Activated T-cell treated with anti-CD3 and anti-CD28 coated beads, Interleukin-2, amount 50 U/mL, for 24 hours (primary cell): Measurements from ENCODE around the gene TTC14.
"Not testable (repeated sequence)": the region's sequence is repeated elsewhere in the genome, so short reads cannot be mapped to it uniquely, and the experiment has no call there.

Experiments
- DNase-seq: peaks from one replicate; pipeline ENCODE4 v3.0.0-alpha.2; 2020
- H3K27ac Mint-ChIP-seq: 2 replicates; pipeline ENCODE4 v1.8.0; 2020; ENCODE audit warnings: mild to moderate bottlenecking, mixed read lengths
- H3K27me3 Mint-ChIP-seq: 2 replicates; pipeline ENCODE4 v1.8.0; 2020; ENCODE audit warnings: mixed read lengths
- H3K36me3 Mint-ChIP-seq: 2 replicates; pipeline ENCODE4 v1.8.0; 2020; ENCODE audit warnings: low read depth, mixed read lengths
- H3K4me1 Mint-ChIP-seq: 2 replicates; pipeline ENCODE4 v1.8.0; 2020; ENCODE audit warnings: low read depth, mixed read lengths
- H3K4me3 Mint-ChIP-seq: 2 replicates; pipeline ENCODE4 v1.8.0; 2020; ENCODE audit warnings: mild to moderate bottlenecking, moderate library complexity, mixed read lengths
- H3K9me3 Mint-ChIP-seq: 2 replicates; pipeline ENCODE4 v1.8.0; 2020; ENCODE audit warnings: mixed read lengths

The TTC14 gene, protein sequence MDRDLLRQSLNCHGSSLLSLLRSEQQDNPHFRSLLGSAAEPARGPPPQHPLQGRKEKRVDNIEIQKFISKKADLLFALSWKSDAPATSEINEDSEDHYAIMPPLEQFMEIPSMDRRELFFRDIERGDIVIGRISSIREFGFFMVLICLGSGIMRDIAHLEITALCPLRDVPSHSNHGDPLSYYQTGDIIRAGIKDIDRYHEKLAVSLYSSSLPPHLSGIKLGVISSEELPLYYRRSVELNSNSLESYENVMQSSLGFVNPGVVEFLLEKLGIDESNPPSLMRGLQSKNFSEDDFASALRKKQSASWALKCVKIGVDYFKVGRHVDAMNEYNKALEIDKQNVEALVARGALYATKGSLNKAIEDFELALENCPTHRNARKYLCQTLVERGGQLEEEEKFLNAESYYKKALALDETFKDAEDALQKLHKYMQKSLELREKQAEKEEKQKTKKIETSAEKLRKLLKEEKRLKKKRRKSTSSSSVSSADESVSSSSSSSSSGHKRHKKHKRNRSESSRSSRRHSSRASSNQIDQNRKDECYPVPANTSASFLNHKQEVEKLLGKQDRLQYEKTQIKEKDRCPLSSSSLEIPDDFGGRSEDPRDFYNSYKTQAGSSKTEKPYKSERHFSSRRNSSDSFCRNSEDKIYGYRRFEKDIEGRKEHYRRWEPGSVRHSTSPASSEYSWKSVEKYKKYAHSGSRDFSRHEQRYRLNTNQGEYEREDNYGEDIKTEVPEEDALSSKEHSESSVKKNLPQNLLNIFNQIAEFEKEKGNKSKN

GRCh38 chr3:180601688-180602666 is at the start of gene TTC14:
Gene TTC14 (plus strand): TSS chr3:180602163. CDS start chr3:180602262, 99 bp downstream.
- peak; percentile 95 for DNase-seq
- Mint-ChIP-seq H3K4me1 (peaks cover 40% of the 10 kb centered on the region), H3K9me3 (peaks cover 8% of the 10 kb centered on the region), H3K4me3 (peak within 1 kb of the TSS; percentile 92), H3K27me3 (peaks cover 20% of the 10 kb centered on the region), H3K36me3 (peaks cover 55% of the 10 kb centered on the region), H3K27ac (peak within 1 kb of the TSS; percentile 97)

GRCh38 chr3:180563406-180563805 is 38.6 kb upstream of the TTC14 start:
- Mint-ChIP-seq H3K27ac (no peak overlapping the region), H3K4me1 (no peaks in the 10 kb centered on the region), H3K27me3 (peaks cover 21% of the 10 kb centered on the region), H3K4me3 (no peak overlapping the region), H3K36me3 (no peaks in the 10 kb centered on the region), H3K9me3 (peaks cover 6% of the 10 kb centered on the region)
- no peak for DNase-seq

DNA sequence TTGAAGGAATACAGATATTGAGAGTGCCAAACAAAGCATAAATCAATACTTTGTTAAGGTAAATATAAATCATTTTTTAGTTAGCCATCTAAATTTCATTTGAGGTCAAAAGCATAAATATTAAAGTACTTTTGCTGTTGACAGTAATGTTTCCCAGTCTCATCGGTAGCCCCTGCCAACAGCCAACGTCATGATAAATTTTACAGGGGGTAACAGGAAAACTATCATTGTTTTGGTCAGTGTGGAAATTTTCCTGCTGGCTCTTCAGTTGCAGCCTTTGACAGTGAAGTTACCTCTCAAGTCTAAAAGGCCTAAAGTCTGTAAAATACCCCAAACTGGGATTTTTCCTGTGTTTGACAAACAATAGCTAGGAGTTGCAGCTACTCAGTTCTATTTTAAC is 37.3 kb upstream of the TTC14 start:
- H3K36me3 Mint-ChIP-seq: no peaks in the 10 kb centered on the region
- no peaks in the 10 kb centered on the region for H3K4me1 Mint-ChIP-seq
- peaks cover under 1% of the 10 kb centered on the region for H3K9me3 Mint-ChIP-seq
- no peak for DNase-seq
- H3K4me3 Mint-ChIP-seq: no peak overlapping the region
- H3K27ac Mint-ChIP-seq: no peak overlapping the region
- H3K27me3 Mint-ChIP-seq: peaks cover 20% of the 10 kb centered on the region

- no peaks in the 10 kb centered on the region for H3K36me3 Mint-ChIP-seq
- no peaks in the 10 kb centered on the region for H3K4me1 Mint-ChIP-seq
- H3K27ac Mint-ChIP-seq: no peak overlapping the region
- DNase-seq: no peak
- H3K4me3 Mint-ChIP-seq: no peak overlapping the region
- no peaks in the 10 kb centered on the region for H3K9me3 Mint-ChIP-seq
- peaks cover 22% of the 10 kb centered on the region for H3K27me3 Mint-ChIP-seq
Measured at GRCh38 chr3:180570238-180570637, 31.7 kb upstream of the TTC14 start.

DNA sequence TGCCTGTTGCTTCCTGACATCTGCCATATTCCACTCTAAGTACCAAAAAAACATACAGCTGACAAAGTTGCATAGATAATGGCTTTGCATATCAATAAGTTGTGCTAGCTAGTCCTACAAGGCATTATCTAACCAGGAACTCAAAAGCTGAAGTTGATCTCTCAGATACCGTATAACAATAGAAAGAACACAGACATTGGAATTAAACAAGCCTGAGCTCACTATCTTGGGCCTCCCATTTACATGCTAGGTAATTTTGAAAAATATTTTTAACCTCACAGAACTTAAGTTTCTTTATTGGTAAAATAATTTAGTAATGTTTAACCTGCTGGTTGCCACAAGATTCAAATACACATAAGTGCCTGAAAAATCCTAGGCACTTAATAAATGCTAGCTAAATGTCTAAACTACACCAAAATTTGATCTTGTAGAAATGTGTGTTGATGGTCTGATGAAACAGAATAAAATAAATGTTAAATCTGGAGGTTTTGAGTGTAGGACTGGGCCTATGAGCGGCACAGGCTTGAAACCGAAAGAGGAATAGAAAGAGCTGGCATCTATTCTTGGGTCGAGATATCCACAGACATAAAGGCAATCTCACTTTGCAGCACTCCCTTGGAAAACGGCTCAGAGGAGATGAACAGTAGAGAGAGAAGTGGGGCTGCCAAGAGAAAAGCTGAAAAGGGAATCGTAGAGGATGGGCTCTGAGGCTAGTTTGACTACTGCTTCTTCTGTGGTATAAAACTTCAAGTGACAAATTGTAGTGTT is 29.9 kb upstream of the TTC14 start:
- peaks cover 19% of the 10 kb centered on the region for H3K27me3 Mint-ChIP-seq

GRCh38 chr3:180575571-180575970 is 26.4 kb upstream of the TTC14 start:
- Mint-ChIP-seq H3K27me3 (peaks cover 9% of the 10 kb centered on the region), H3K4me1 (no peaks in the 10 kb centered on the region), H3K9me3 (no peaks in the 10 kb centered on the region), H3K4me3 (no peak overlapping the region), H3K27ac (no peak overlapping the region), H3K36me3 (no peaks in the 10 kb centered on the region)
- no peak for DNase-seq

More for the DNA sequence above, 29.9 kb upstream of the TTC14 start:
- Mint-ChIP-seq H3K36me3 (no peaks in the 10 kb centered on the region), H3K9me3 (no peaks in the 10 kb centered on the region), H3K27ac (no peak overlapping the region), H3K4me1 (no peaks in the 10 kb centered on the region), H3K4me3 (no peak overlapping the region)
- no peak for DNase-seq

- Mint-ChIP-seq H3K9me3 (no peaks in the 10 kb centered on the region), H3K4me1 (no peaks in the 10 kb centered on the region), H3K27ac (no peak overlapping the region), H3K4me3 (no peak overlapping the region), H3K27me3 (peaks cover 36% of the 10 kb centered on the region), H3K36me3 (no peaks in the 10 kb centered on the region)
- no peak for DNase-seq
Measured at GRCh38 chr3:180580934-180581333, 21.0 kb upstream of the TTC14 start.

DNA sequence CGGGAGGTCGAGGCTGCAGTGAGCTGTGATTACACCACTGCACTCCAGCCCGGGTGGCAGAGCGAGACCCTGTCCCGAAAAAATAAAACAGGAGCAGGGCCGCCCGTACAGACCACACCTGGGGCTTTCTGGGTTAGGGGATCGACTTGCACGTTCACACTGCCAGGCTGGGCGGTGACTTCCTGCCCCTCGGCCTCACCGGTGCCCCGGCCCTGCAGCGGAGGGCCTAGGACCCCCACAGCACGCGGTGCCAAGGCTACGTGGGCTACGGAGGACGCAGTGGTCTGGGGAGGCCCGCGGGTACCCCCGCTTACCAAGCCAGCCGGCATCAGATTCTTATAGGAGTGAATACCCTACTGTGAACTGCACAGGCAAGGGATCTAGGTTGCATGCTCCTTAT is 11.6 kb upstream of the TTC14 start:
- H3K27ac Mint-ChIP-seq: no peak overlapping the region
- no peaks in the 10 kb centered on the region for H3K4me1 Mint-ChIP-seq
- H3K4me3 Mint-ChIP-seq: no peak overlapping the region
- no peak for DNase-seq
- H3K9me3 Mint-ChIP-seq: no peaks in the 10 kb centered on the region
- H3K27me3 Mint-ChIP-seq: peaks cover 59% of the 10 kb centered on the region
- H3K36me3 Mint-ChIP-seq: no peaks in the 10 kb centered on the region

DNA sequence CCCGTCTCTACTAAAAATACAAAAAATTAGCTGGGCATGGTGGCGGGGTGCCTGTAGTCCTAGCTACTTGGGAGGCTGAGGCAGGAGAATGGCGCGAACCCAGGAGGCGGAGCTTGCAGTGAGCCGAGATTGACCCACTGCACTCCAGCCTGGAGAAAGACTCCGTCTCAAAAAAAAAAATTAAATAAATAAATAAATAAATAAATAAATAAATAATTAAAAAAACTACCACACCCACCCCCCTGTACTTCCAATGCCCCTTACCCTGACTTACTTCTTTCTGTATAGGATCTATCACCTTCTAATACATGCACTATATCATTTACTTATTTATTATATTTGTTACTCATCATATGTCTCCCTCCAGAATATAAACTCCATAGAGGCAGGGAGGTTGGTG is 8.3 kb upstream of the TTC14 start:
- not testable (repeated sequence) for H3K4me3 Mint-ChIP-seq, DNase-seq
- peaks cover 59% of the 10 kb centered on the region for H3K27me3 Mint-ChIP-seq

DNA sequence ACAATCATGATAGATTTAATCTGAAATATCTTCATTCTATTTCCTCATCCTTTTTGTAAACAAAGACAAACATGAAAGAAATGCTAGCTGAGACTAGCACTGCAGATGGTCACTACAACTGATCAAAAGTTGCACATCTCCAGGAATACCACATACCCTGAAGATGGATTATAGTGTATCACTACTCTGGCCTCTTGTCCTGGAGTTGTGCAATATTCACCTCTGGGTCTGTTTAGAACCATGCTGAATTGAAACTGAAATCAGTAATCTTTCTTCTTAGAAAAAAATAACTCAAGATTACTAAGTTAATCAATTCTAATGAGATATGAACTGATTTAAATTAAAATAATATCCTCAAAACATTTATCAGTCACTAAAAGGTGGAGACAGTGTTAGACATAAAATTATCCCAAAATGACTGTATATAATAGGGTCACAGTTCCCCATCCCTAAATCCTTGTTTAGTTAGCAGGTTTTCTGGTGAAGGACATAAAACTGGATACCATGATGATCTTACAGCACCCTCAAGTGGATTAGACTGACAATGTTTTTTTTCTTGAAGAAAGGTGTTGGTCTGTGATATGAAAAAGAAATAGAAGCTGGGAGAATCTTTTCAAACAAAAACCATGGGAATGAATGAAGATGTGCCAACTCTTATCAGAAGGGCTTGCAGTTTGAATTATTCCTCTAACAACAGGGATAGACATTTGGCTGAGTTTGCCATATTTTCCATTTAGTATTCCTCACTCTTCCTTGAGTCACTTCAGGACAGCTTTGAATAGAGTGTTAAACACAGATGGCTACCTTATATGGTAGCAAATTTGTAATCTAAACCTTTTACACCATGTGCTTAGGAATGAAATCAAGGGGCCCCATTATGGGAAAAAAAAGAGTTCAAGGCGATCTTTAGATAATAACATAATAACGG is 7.1 kb upstream of the TTC14 start:
- H3K9me3 Mint-ChIP-seq: no peaks in the 10 kb centered on the region
- H3K27ac Mint-ChIP-seq: no peak overlapping the region
- no peak overlapping the region for H3K4me3 Mint-ChIP-seq
- H3K4me1 Mint-ChIP-seq: no peaks in the 10 kb centered on the region
- no peaks in the 10 kb centered on the region for H3K36me3 Mint-ChIP-seq
- no peak for DNase-seq
- H3K27me3 Mint-ChIP-seq: peaks cover 56% of the 10 kb centered on the region

More for the DNA sequence above, 8.3 kb upstream of the TTC14 start:
- H3K4me1 Mint-ChIP-seq, H3K9me3 Mint-ChIP-seq, H3K27ac Mint-ChIP-seq, H3K36me3 Mint-ChIP-seq: not testable (repeated sequence)

GRCh38 chr3:180595559-180595935 is 6.4 kb upstream of the TTC14 start:
- H3K9me3 Mint-ChIP-seq: no peaks in the 10 kb centered on the region
- H3K27ac Mint-ChIP-seq: no peak overlapping the region
- no peak overlapping the region for H3K4me3 Mint-ChIP-seq
- DNase-seq: no peak
- H3K36me3 Mint-ChIP-seq: no peaks in the 10 kb centered on the region
- peaks cover 57% of the 10 kb centered on the region for H3K27me3 Mint-ChIP-seq
- H3K4me1 Mint-ChIP-seq: no peaks in the 10 kb centered on the region

DNA sequence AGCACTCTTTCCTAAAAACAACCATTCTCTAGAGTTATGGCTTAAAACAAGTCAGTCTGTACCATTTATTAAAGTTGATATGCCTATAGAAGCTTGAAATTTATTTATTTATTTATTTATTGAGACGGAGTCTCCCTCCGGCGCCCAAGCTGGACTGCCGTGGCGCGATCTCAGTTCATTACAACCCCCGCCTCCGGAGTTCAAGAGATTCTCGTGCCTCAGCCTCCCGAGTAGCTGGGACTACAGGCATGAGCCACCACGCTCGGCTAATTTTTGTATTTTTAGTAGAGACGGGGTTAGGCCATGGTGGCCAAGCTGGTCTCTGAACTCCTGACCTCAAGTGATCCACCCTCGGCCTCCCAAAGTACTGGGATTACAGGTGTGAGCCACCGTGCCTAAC is 1.5 kb upstream of the TTC14 start:
- H3K9me3 Mint-ChIP-seq: peaks cover 8% of the 10 kb centered on the region
- no peak for DNase-seq
- peak overlapping the region; percentile 92 for H3K4me3 Mint-ChIP-seq
- H3K27me3 Mint-ChIP-seq: peaks cover 31% of the 10 kb centered on the region
- peaks cover 28% of the 10 kb centered on the region for H3K4me1 Mint-ChIP-seq
- H3K36me3 Mint-ChIP-seq: peaks cover 40% of the 10 kb centered on the region
- no peak overlapping the region for H3K27ac Mint-ChIP-seq

DNA sequence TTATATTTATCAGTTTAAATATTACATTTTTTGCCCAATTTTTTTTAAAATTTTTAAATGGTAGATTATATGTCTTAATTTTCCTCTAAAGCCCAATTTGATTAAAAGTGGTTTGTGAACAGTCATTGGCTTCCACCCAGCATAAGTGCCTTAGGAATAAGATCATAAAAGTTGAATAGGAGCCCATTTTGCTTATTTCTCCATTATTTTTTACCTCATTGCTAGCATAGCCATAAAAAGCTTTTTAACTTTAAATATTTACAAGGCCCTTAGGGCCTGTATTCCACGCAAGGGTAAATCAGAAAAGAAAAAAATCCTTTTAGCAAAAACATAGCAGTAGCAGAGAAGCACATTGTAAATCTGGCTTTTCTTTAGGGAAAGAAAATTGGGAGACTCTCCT is 9.0 kb downstream of the TTC14 start:
- Mint-ChIP-seq H3K4me1 (peaks cover 11% of the 10 kb centered on the region), H3K36me3 (peaks cover 86% of the 10 kb centered on the region), H3K9me3 (no peaks in the 10 kb centered on the region), H3K27ac (no peak overlapping the region), H3K27me3 (no peaks in the 10 kb centered on the region), H3K4me3 (no peak overlapping the region)
- no peak for DNase-seq
